Fibroblast of the aortic adventitia (primary cell): ENCODE measurements around the gene SYVN1. TPM values are rescaled to one million over a fixed set of nuclear protein-coding genes. Genes with fewer than 3 reads are reported as not detected.

Experiments used
- DNase-seq: peaks from one replicate; pipeline ENCODE4 v3.0.0-alpha.2; 2010; ENCODE audit warnings: low read depth
- H3K4me3 ChIP-seq: 2 replicates; pipeline ENCODE4 v1.5.1; 2011; ENCODE audit warnings: low read depth, mild to moderate bottlenecking, control low read depth, low read length, moderate library complexity
- CTCF ChIP-seq: IDR thresholded peaks from 2 replicates; pipeline ENCODE4 v1.5.1; 2011; ENCODE audit warnings: mild to moderate bottlenecking, low read length, control low read depth, inconsistent platforms; ENCODE audit not compliant: insufficient read depth
- total RNA-seq: library from RNA; depleted of rRNA; stranded (reverse); fragments of >200 nt; gene quantifications from 2 replicates; pipeline ENCODE4 v1.2.3, GENCODE V29; 2012; ENCODE audit warnings: low replicate concordance

Gene SYVN1
- total RNA-seq, 1 donor = 24.3 TPM

GRCh38 chr11:65090628-65091027 lies 43.7 kb downstream of the SYVN1 start:
- H3K4me3 ChIP-seq = no peak overlapping the region
- DNase-seq = no peak
- no peak for TF ChIP-seq CTCF

- H3K4me3 ChIP-seq = no peak overlapping the region
- DNase-seq = no peak
- TF ChIP-seq CTCF = no peak
Measured at GRCh38 chr11:65089621-65090020, 44.7 kb downstream of the SYVN1 start.

GRCh38 chr11:65087827-65088226 lies 46.5 kb downstream of the SYVN1 start:
- no peak for TF ChIP-seq CTCF
- no peak overlapping the region for H3K4me3 ChIP-seq
- no peak for DNase-seq

GRCh38 chr11:65087216-65087615 lies 47.1 kb downstream of the SYVN1 start:
- TF ChIP-seq CTCF = no peak
- no peak overlapping the region for H3K4me3 ChIP-seq
- no peak for DNase-seq

GRCh38 chr11:65086809-65087208 lies 47.5 kb downstream of the SYVN1 start:
- TF ChIP-seq CTCF = no peak
- H3K4me3 ChIP-seq = no peak overlapping the region
- no peak for DNase-seq

GRCh38 chr11:65085446-65085845 lies 48.9 kb downstream of the SYVN1 start:
- no peak for DNase-seq
- peak overlapping the region; percentile 95 for H3K4me3 ChIP-seq
- TF ChIP-seq CTCF = no peak

GRCh38 chr11:65084598-65085375 lies 49.5 kb downstream of the SYVN1 start:
- no peak for DNase-seq
- no peak for TF ChIP-seq CTCF
- peak overlapping the region; percentile 95 for H3K4me3 ChIP-seq
